HG02938 (cell line): ENCODE measurements around the gene ULBP1.
A peak's percentile ranks its signal among the peaks of the same experiment; 100 is the strongest.
"Not testable (repeated sequence)": the region's sequence is repeated elsewhere in the genome, so short reads cannot be mapped to it uniquely, and the experiment has no call there.

Experiments used
- ATAC-seq: cut with Tn5 transposase; IDR thresholded peaks from one replicate; pipeline ENCODE4 v1.9.1; 2021; ENCODE audit warnings: mild to moderate bottlenecking, moderate library complexity; ENCODE audit not compliant: unreplicated experiment

Gene ULBP1

GRCh38 chr6:149969635-149970034, 5.9 kb downstream of the ULBP1 start:
- ATAC-seq = no peak

DNA sequence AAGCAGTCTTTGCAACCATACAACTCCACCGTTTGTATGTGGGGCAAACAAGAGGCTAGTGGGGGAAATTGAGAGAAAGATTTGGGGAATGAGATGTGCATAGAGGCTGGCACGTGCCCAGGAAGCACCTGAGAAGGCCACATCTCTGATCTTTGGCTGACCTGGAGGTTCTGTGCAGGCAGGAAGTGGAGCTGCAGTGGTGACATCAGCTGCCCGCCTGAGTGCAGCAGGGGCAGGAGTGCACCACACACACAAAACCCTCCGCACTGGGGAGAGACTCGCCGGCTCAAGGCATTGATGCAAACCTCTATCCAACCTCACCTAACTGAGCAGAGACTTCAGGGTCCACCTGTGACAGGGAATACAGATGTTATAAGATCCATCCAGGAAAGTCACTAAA, 10.7 kb downstream of the ULBP1 start:
- ATAC-seq = not testable (repeated sequence)

DNA sequence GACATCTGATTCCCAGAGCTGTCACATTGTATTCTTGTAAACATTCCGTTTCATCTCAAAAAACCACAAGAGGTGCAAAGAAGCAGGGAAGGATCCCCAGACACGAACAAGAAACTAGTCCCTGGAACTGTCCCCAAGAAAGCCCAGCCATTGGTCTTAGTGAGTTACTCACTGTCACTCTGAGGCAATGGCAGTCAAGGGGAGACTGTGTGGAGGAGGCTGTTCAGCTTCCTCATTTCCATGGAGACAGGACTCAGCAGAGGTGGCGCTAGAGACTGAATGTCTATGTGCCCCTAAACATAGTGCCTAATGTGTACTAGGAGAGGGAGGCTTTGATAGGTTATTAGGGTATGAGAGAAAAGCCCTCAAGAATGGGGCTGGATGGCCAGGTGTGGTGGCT, 11.1 kb downstream of the ULBP1 start:
- ATAC-seq = no peak

DNA sequence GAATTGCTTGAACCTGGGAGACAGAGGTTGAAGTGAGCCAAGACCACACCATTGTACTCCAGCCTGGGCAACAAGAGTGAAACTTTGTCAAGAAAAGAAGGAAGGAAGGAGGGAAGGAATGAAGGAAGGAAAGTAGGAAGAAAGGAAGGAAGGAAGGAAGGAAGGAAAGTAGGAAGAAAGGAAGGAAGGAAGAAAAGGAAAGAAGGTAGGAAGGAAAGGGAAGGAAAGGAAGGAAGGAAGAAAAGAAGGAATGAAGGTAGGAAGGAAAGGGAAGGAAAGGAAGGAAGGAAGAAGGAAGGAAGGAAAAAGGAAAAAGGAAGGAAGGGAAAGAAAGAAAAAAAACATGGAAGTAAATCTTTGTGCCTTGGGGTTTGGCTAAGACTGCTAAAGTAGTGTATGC, 11.7 kb downstream of the ULBP1 start:
- no peak for ATAC-seq

GRCh38 chr6:149977221-149977620, 13.5 kb downstream of the ULBP1 start:
- no peak for ATAC-seq

DNA sequence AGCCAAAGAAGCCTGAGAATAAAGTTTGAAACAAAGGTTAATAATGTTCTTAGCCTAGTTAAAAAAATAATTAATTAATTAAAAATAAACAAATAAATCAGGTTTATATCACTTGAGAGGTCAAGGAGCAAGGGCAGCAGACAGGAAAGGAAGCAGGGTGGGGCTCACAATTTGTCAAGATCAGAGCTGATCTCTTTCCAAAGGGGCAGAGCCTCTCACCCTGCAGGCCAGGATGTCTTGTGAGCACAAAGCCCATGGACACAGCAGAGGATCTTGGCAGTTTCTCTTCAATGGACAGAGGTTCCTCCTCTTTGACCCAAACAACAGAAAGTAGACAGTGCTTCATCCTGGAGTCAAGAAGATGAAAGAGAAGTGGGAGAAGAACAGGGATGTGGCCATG, 14.9 kb downstream of the ULBP1 start:
- no peak for ATAC-seq

GRCh38 chr6:149979293-149979692, 15.6 kb downstream of the ULBP1 start:
- no peak for ATAC-seq

- ATAC-seq = no peak
Observed at GRCh38 chr6:149983145-149983544, 19.4 kb downstream of the ULBP1 start.

- ATAC-seq = no peak
Observed at GRCh38 chr6:149984773-149985172, 21.0 kb downstream of the ULBP1 start.

DNA sequence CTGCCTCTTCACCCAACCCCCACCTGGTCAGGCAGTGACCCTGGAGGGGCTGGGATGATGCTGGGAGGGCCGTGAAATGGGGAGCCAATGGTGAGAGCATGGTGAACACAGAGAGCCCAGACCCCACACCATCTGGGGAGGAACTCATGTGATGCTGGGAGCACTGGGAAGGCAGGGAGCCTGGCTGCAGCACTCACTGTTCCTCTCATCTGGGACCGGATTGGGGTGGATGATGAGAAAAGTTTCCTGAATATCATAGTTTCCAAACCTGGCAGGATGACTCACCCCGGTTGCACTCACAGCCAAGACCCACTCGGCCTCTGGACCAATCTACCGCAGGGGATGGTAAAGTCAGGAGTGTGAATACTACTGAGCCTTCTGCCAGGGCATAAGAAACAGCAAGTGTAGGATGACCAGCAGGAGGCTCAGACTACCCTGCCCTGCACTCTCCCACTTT, 21.8 kb downstream of the ULBP1 start:
- ATAC-seq = no peak

DNA sequence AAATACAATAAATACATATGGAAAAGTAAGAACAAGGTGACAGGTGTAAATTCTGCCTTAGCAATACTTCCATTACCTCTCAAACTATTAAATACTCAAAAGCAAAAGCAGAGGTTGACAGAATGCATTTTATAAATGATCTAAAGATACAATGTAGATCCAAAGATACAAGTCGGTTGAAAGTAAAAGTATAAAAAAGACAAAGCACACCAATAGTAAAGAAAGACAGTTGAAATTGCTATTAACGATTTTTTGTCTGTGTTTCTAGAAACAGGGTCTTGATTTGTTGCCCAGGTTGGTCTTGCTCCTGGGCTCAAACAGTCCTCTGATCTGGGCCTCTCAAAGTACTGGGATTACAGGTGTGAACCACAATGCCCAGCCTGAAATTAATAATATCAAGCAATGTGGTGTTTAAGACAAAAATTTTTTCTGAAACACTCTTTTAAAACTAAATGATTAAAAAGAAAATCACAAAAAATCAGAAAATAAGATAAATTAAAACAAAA, 23.9 kb downstream of the ULBP1 start:
- ATAC-seq = no peak

- ATAC-seq = no peak
Observed at GRCh38 chr6:149988550-149989346, 25.0 kb downstream of the ULBP1 start.

DNA sequence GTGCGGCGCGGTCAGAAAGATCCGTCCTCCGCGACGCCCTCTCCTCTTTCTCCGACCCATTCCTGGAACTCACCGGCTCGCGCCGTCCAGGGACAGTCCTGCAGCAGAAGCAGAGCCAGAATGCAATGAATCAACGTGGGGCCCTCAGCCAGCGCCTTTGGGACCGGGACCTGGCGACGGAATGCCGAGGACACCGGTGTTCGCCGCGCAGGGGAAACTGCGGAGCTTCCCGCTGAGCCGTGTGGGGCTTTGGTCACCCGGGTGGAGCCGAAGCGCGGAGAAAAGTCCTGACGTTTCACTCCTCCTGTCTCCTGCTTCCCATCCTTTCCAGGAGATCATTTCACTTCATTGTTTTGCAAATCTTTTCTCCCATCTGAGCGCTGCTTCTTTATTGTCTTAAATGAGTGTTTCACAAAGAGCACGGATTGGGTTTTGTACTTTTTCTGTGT, 26.5 kb downstream of the ULBP1 start:
- ATAC-seq = no peak

GRCh38 chr6:149990661-149991471, 27.1 kb downstream of the ULBP1 start:
- ATAC-seq = no peak

- not testable (repeated sequence) for ATAC-seq
Observed at GRCh38 chr6:149991472-149991795, 27.7 kb downstream of the ULBP1 start.

GRCh38 chr6:149991838-149992237, 28.1 kb downstream of the ULBP1 start:
- ATAC-seq = no peak

GRCh38 chr6:149995235-149995750, 31.6 kb downstream of the ULBP1 start:
- ATAC-seq = no peak

GRCh38 chr6:149995971-149996370, 32.2 kb downstream of the ULBP1 start:
- ATAC-seq = no peak

- ATAC-seq = no peak
Observed at GRCh38 chr6:149999636-150000035, 35.9 kb downstream of the ULBP1 start.

- peak; percentile 43 for ATAC-seq
Observed at GRCh38 chr6:150001295-150002008, 37.7 kb downstream of the ULBP1 start.

- no peak for ATAC-seq
Observed at GRCh38 chr6:150002710-150003109, 39.0 kb downstream of the ULBP1 start.
